Parathyroid adenoma (tissue), 2 donors: ENCODE results near the gene PREP.

Experiments used
- H2AFZ ChIP-seq: fragments of 300-600 bp; sonication (generic); one replicate; pipeline ENCODE4 v1.7.0; 2017; ENCODE audit warnings: antibody characterized with exemption, mild to moderate bottlenecking
- H3K27ac ChIP-seq: fragments of 300-600 bp; sonication (generic); one replicate; pipeline ENCODE4 v1.7.0; 2017
- H3K27me3 ChIP-seq: fragments of 300-600 bp; sonication (generic); one replicate; pipeline ENCODE4 v1.7.0; 2017; ENCODE audit warnings: low read length; ENCODE audit not compliant: control insufficient read depth, insufficient read depth
- H3K36me3 ChIP-seq: fragments of 300-600 bp; sonication (generic); one replicate; pipeline ENCODE4 v1.7.0; 2017; ENCODE audit warnings: low read length; ENCODE audit not compliant: control insufficient read depth, insufficient read depth
- H3K4me1 ChIP-seq: fragments of 300-600 bp; sonication (generic); one replicate; pipeline ENCODE4 v1.7.0; 2017; ENCODE audit warnings: control low read depth
- H3K4me2 ChIP-seq: fragments of 300-600 bp; sonication (generic); one replicate; pipeline ENCODE4 v1.7.0; 2017; ENCODE audit warnings: low read length
- H3K4me3 ChIP-seq: fragments of 300-600 bp; sonication (generic); one replicate; pipeline ENCODE4 v1.7.0; 2017; ENCODE audit warnings: low read depth, low read length
- H3K79me2 ChIP-seq: fragments of 300-600 bp; sonication (generic); one replicate; pipeline ENCODE4 v1.7.0; 2017; ENCODE audit warnings: control low read depth
- H3K9ac ChIP-seq: fragments of 300-600 bp; sonication (generic); one replicate; pipeline ENCODE4 v1.7.0; 2017; ENCODE audit warnings: mild to moderate bottlenecking
- H3K9me3 ChIP-seq: fragments of 300-600 bp; sonication (generic); one replicate; pipeline ENCODE4 v1.7.0; 2017; ENCODE audit warnings: low read length; ENCODE audit not compliant: control insufficient read depth
- CTCF ChIP-seq: fragments of 300-600 bp; sonication (generic); IDR thresholded peaks from one replicate; pipeline ENCODE4 v1.7.0; 2017; ENCODE audit warnings: antibody characterized with exemption, mild to moderate bottlenecking
- donor health status: primary hyperparathyroidism.

Gene PREP

GRCh38 chr6:105294129-105294528, 108.8 kb downstream of the PREP start:
- no peaks in the 10 kb centered on the region for H3K79me2 ChIP-seq
- no peak overlapping the region for H3K4me2 ChIP-seq

GRCh38 chr6:105292689-105293339, 110.1 kb downstream of the PREP start:
- Histone ChIP-seq H3K4me1 (no peaks in the 10 kb centered on the region), H3K27ac (no peak overlapping the region), H3K27me3 (no peaks in the 10 kb centered on the region), H3K36me3 (no peaks in the 10 kb centered on the region), H3K79me2 (no peaks in the 10 kb centered on the region), H3K9me3 (no peaks in the 10 kb centered on the region), H3K4me3 (no peak overlapping the region), H3K9ac (no peak overlapping the region), H2AFZ (no peak overlapping the region), H3K4me2 (no peak overlapping the region)
- no peak for TF ChIP-seq CTCF

More at GRCh38 chr6:105294129-105294528, 108.8 kb downstream of the PREP start:
- no peaks in the 10 kb centered on the region for H3K9me3 ChIP-seq
- no peaks in the 10 kb centered on the region for H3K36me3 ChIP-seq
- H3K4me1 ChIP-seq, result no peaks in the 10 kb centered on the region
- H3K27ac ChIP-seq, result no peak overlapping the region
- no peak for TF ChIP-seq CTCF
- H3K4me3 ChIP-seq, result no peak overlapping the region
- H2AFZ ChIP-seq, result no peak overlapping the region
- no peak overlapping the region for H3K9ac ChIP-seq
- H3K27me3 ChIP-seq, result no peaks in the 10 kb centered on the region

GRCh38 chr6:105291525-105291924, 111.4 kb downstream of the PREP start:
- Histone ChIP-seq H3K27me3 (no peaks in the 10 kb centered on the region), H3K9ac (no peak overlapping the region), H3K9me3 (no peaks in the 10 kb centered on the region), H3K4me1 (no peaks in the 10 kb centered on the region), H3K27ac (no peak overlapping the region), H3K4me3 (no peak overlapping the region), H3K79me2 (no peaks in the 10 kb centered on the region), H2AFZ (no peak overlapping the region), H3K4me2 (no peak overlapping the region), H3K36me3 (no peaks in the 10 kb centered on the region)
- TF ChIP-seq CTCF, result no peak

- Histone ChIP-seq H3K27ac (no peak overlapping the region), H3K79me2 (no peaks in the 10 kb centered on the region), H3K4me1 (no peaks in the 10 kb centered on the region), H3K4me3 (no peak overlapping the region), H3K9ac (no peak overlapping the region), H3K27me3 (no peaks in the 10 kb centered on the region), H3K36me3 (no peaks in the 10 kb centered on the region), H3K4me2 (no peak overlapping the region), H3K9me3 (no peaks in the 10 kb centered on the region), H2AFZ (no peak overlapping the region)
- no peak for TF ChIP-seq CTCF
Measured at GRCh38 chr6:105282631-105283585, 120.0 kb downstream of the PREP start.
